ENCODE data around the gene SUSD4. TPM values are rescaled to one million over a fixed set of nuclear protein-coding genes. Genes with fewer than 3 reads are reported as not detected.
"Not testable (repeated sequence)": the region's sequence is repeated elsewhere in the genome, so short reads cannot be mapped to it uniquely, and the experiment has no call there.

Gene SUSD4
- total RNA-seq, 1 donor from 2014 or later, result 0.13 TPM

GRCh38 chr1:223256034-223256433 is 107.9 kb downstream of the SUSD4 start:
- DNase-seq (ENCODE audit: low read depth in 2 of 2), result no peak

GRCh38 chr1:223253916-223254315 is 110.1 kb downstream of the SUSD4 start:
- DNase-seq (ENCODE audit: low read depth in 2 of 2), result no peak

GRCh38 chr1:223251387-223251786 is 112.6 kb downstream of the SUSD4 start:
- DNase-seq (ENCODE audit: low read depth in 2 of 2), result not testable (repeated sequence)

GRCh38 chr1:223250632-223251015 is 113.4 kb downstream of the SUSD4 start:
- no peak for DNase-seq (ENCODE audit: low read depth in 2 of 2)

- DNase-seq (ENCODE audit: low read depth in 2 of 2), result no peak
These were observed 113.9 kb downstream of the SUSD4 start for GRCh38 chr1:223249854-223250631.

GRCh38 chr1:223248770-223249140 is 115.2 kb downstream of the SUSD4 start:
- no peak for DNase-seq (ENCODE audit: low read depth in 2 of 2)

GRCh38 chr1:223248001-223248769 is 115.8 kb downstream of the SUSD4 start:
- DNase-seq (ENCODE audit: low read depth in 2 of 2), result no peak

GRCh38 chr1:223246476-223247112 is 117.4 kb downstream of the SUSD4 start:
- DNase-seq (ENCODE audit: low read depth in 2 of 2), result no peak

GRCh38 chr1:223245983-223246382 is 118.0 kb downstream of the SUSD4 start:
- DNase-seq (ENCODE audit: low read depth in 2 of 2), result no peak

GRCh38 chr1:223245411-223245810 is 118.6 kb downstream of the SUSD4 start:
- no peak for DNase-seq (ENCODE audit: low read depth in 2 of 2)

- DNase-seq (ENCODE audit: low read depth in 2 of 2), result peak in 1 of 2 donors; percentile 24
These were observed 119.4 kb downstream of the SUSD4 start for GRCh38 chr1:223244366-223245103.

GRCh38 chr1:223243441-223244050 is 120.4 kb downstream of the SUSD4 start:
- no peak for DNase-seq (ENCODE audit: low read depth in 2 of 2)

GRCh38 chr1:223242971-223243370 is 121.0 kb downstream of the SUSD4 start:
- DNase-seq (ENCODE audit: low read depth in 2 of 2), result no peak

- DNase-seq (ENCODE audit: low read depth in 2 of 2), result no peak
These were observed 121.5 kb downstream of the SUSD4 start for GRCh38 chr1:223242382-223242955.

- no peak for DNase-seq (ENCODE audit: low read depth in 2 of 2)
These were observed 123.9 kb downstream of the SUSD4 start for GRCh38 chr1:223240122-223240521.

- no peak for DNase-seq (ENCODE audit: low read depth in 2 of 2)
These were observed 128.9 kb downstream of the SUSD4 start for GRCh38 chr1:223235091-223235490.

GRCh38 chr1:223234534-223234933 is 129.4 kb downstream of the SUSD4 start:
- DNase-seq (ENCODE audit: low read depth in 2 of 2), result no peak

- no peak for DNase-seq (ENCODE audit: low read depth in 2 of 2)
These were observed 129.8 kb downstream of the SUSD4 start for GRCh38 chr1:223234170-223234514.

- peak in 1 of 2 donors; percentile 90 for DNase-seq (ENCODE audit: low read depth in 2 of 2)
These were observed 130.4 kb downstream of the SUSD4 start for GRCh38 chr1:223233410-223234169.

GRCh38 chr1:223233019-223233409 is 131.0 kb downstream of the SUSD4 start:
- peak in 1 of 2 donors; percentile 2 for DNase-seq (ENCODE audit: low read depth in 2 of 2)
